HG02884 (cell line): ENCODE results near the gene COQ10B.

Source experiments
- ATAC-seq: cut with Tn5 transposase; IDR thresholded peaks from one replicate; pipeline ENCODE4 v1.9.1; 2021; ENCODE audit warnings: mild to moderate bottlenecking, moderate library complexity; ENCODE audit not compliant: unreplicated experiment

Gene COQ10B

GRCh38 chr2:197499594-197500502 is 46.5 kb downstream of the COQ10B start, which contains the start of the genes HSPD1 and HSPE1:
TSS of gene HSPD1 (minus strand) at chr2:197499840. CDS start at chr2:197498848, 992 bp downstream.
TSS of gene HSPE1 (plus strand) at chr2:197500379. CDS start at chr2:197500437, 58 bp downstream.
- ATAC-seq: peak; percentile 78

- ATAC-seq: peak; percentile 8
Observed at GRCh38 chr2:197500503-197501131, 47.3 kb downstream of the COQ10B start.

- ATAC-seq: no peak
Observed at GRCh38 chr2:197502201-197502600, 48.8 kb downstream of the COQ10B start.

- no peak for ATAC-seq
Observed at GRCh38 chr2:197502685-197503084, 49.3 kb downstream of the COQ10B start.

GRCh38 chr2:197504000-197504399 is 50.6 kb downstream of the COQ10B start:
- ATAC-seq: no peak

GRCh38 chr2:197504512-197504911 is 51.2 kb downstream of the COQ10B start:
- ATAC-seq: no peak

- no peak for ATAC-seq
Observed at GRCh38 chr2:197506658-197507057, 53.3 kb downstream of the COQ10B start.

- no peak for ATAC-seq
Observed at GRCh38 chr2:197513915-197514314, 60.6 kb downstream of the COQ10B start.

- ATAC-seq: no peak
Observed at GRCh38 chr2:197514754-197515153, 61.4 kb downstream of the COQ10B start.

- peak; percentile 5 for ATAC-seq
Observed at GRCh38 chr2:197515315-197515738, 62.0 kb downstream of the COQ10B start.

GRCh38 chr2:197515739-197516392 is 62.5 kb downstream of the COQ10B start, which contains the start of gene MOB4:
TSS of gene MOB4 (plus strand) at chr2:197516066. CDS start at chr2:197516087, 21 bp downstream.
- peak; percentile 88 for ATAC-seq

GRCh38 chr2:197516393-197516761 is 63.0 kb downstream of the COQ10B start:
- no peak for ATAC-seq

- no peak for ATAC-seq
Observed at GRCh38 chr2:197517150-197517549, 63.8 kb downstream of the COQ10B start.
